Liver (tissue), 9 donors: ENCODE data around the gene TMSB4X. TPM values are rescaled to one million over a fixed set of nuclear protein-coding genes. Genes with fewer than 3 reads are reported as not detected.

ENCODE experiments used
- DNase-seq: peaks from one replicate; pipeline ENCODE4 v3.0.0-alpha.2; 2017; ENCODE audit warnings: low spot score
- H3K27ac ChIP-seq, 2 donors: one replicate each; pipeline ENCODE4 v1.7.0; 2013; ENCODE audit warnings: inconsistent platforms in 2 of 2, low read length in 2 of 2, control low read depth in 1 of 2, low read depth in 1 of 2, mild to moderate bottlenecking in 1 of 2
- H3K27me3 ChIP-seq, 4 donors: one replicate each; pipeline versions ENCODE4 v1.6.1 to v1.7.0; 2013; ENCODE audit warnings: low read length in 3 of 4, inconsistent platforms in 1 of 4, mild to moderate bottlenecking in 1 of 4, moderate library complexity in 1 of 4; ENCODE audit not compliant: control insufficient read depth in 4 of 4, insufficient read depth in 4 of 4
- H3K36me3 ChIP-seq, 4 donors: one replicate each; pipeline versions ENCODE4 v1.6.1 to v1.7.0; 2013; ENCODE audit warnings: low read length in 3 of 4, mild to moderate bottlenecking in 3 of 4, low read depth in 1 of 4, moderate library complexity in 1 of 4; ENCODE audit not compliant: control insufficient read depth in 4 of 4, insufficient read depth in 3 of 4
- H3K4me1 ChIP-seq, 4 donors: one replicate each; pipeline versions ENCODE4 v1.6.1 to v1.7.0; 2013; ENCODE audit warnings: low read length in 3 of 4, mild to moderate bottlenecking in 3 of 4, moderate library complexity in 1 of 4; ENCODE audit not compliant: control insufficient read depth in 4 of 4, insufficient read depth in 4 of 4
- H3K4me3 ChIP-seq, 3 donors: one replicate each; pipeline versions ENCODE4 v1.6.1 to v1.7.0; 2013; ENCODE audit warnings: low read length in 3 of 3, control low read depth in 1 of 3, low read depth in 1 of 3, mild to moderate bottlenecking in 1 of 3
- H3K9ac ChIP-seq, 2 donors: one replicate each; pipeline ENCODE4 v1.7.0; 2013; ENCODE audit warnings: low read length in 2 of 2, mild to moderate bottlenecking in 2 of 2, moderate library complexity in 2 of 2, control low read depth in 1 of 2, low read depth in 1 of 2
- H3K9me3 ChIP-seq, 4 donors: one replicate each; pipeline versions ENCODE4 v1.6.1 to v1.7.0; 2013; ENCODE audit warnings: low read length in 3 of 4; ENCODE audit not compliant: control insufficient read depth in 4 of 4
- EGR1 ChIP-seq, 2 donors: IDR thresholded peaks; 2 replicates each; pipeline ENCODE4 v1.6.1; 2016 to 2018; ENCODE audit warnings: antibody characterized with exemption in 2 of 2, low read depth in 2 of 2
- FOXA1 ChIP-seq: IDR thresholded peaks from 2 replicates; pipeline ENCODE4 v1.6.1; 2016; ENCODE audit warnings: antibody characterized with exemption
- FOXA2 ChIP-seq: IDR thresholded peaks from 2 replicates; pipeline ENCODE4 v1.6.1; 2016; ENCODE audit warnings: antibody characterized with exemption
- GABPA ChIP-seq, 2 donors: IDR thresholded peaks in 1 of 2; conservative IDR thresholded peaks in 1 of 2; 2 replicates each; pipeline ENCODE4 v1.6.1; 2016; ENCODE audit warnings: antibody characterized with exemption in 2 of 2, mild to moderate bottlenecking in 1 of 2, moderate library complexity in 1 of 2
- HNF4A ChIP-seq, 2 donors: conservative IDR thresholded peaks; 2 replicates each; pipeline ENCODE4 v1.6.1; 2016; ENCODE audit warnings: antibody characterized with exemption in 2 of 2, mild to moderate bottlenecking in 2 of 2
- HNF4G ChIP-seq: IDR thresholded peaks from 2 replicates; pipeline ENCODE4 v1.6.1; 2016; ENCODE audit warnings: antibody characterized with exemption
- JUND ChIP-seq, 2 donors: IDR thresholded peaks; 2 replicates each; pipeline ENCODE4 v1.6.1; 2016; ENCODE audit warnings: antibody characterized with exemption in 2 of 2
- NR2F2 ChIP-seq: IDR thresholded peaks from 2 replicates; pipeline ENCODE4 v1.6.1; 2016; ENCODE audit warnings: antibody characterized with exemption
- RAD21 ChIP-seq, 2 donors: IDR thresholded peaks; 2 replicates each; pipeline ENCODE4 v1.6.1; 2016; ENCODE audit warnings: antibody characterized with exemption in 2 of 2, mild to moderate bottlenecking in 2 of 2
- RXRA ChIP-seq, 2 donors: IDR thresholded peaks; 2 replicates each; pipeline ENCODE4 v1.6.1; 2017 to 2018; ENCODE audit warnings: antibody characterized with exemption in 2 of 2, mild to moderate bottlenecking in 1 of 2
- SP1 ChIP-seq: IDR thresholded peaks from 2 replicates; pipeline ENCODE4 v1.6.1; 2018; ENCODE audit warnings: antibody characterized with exemption, mild to moderate bottlenecking
- TAF1 ChIP-seq: conservative IDR thresholded peaks from 2 replicates; pipeline ENCODE4 v1.6.1; 2016; ENCODE audit warnings: antibody characterized with exemption, mild to moderate bottlenecking
- YY1 ChIP-seq: IDR thresholded peaks from 2 replicates; pipeline ENCODE4 v1.6.1; 2016; ENCODE audit warnings: antibody characterized with exemption, mild to moderate bottlenecking
- WGBS: extraction: QIAGEN DNeasy Blood & Tissue Kit; methylation state at CpG from one replicate; pipeline ENCODE4 v1.1.7; 2013; 5-methylcytosine and 5-hydroxymethylcytosine counted together
- polyA plus RNA-seq, 2 donors: library from polyadenylated mRNA; stranded (reverse) in 1 of 2; unstranded in 1 of 2; fragments of 200-250 nt in 1 of 2; fragments of >200 nt in 1 of 2; fragmentation: Nextera tagmentation in 1 of 2; extraction: Ambion mirVana in 1 of 2; gene quantifications; one replicate each; pipeline versions ENCODE4 v1.2.1 to v1.2.3, GENCODE V29; 2013 to 2015
- total RNA-seq, 2 donors: library from RNA; depleted of rRNA; stranded (reverse); fragments of >200 nt; gene quantifications; one replicate each; pipeline ENCODE4 v1.2.3, GENCODE V29; 2014
- TF ChIP-seq, protein P1 (sequence below): fragments of 150-350 bp; IDR thresholded peaks from 2 replicates; pipeline ENCODE4 v1.5.1; 2017; ENCODE audit warnings: improper control_type of control experiment, low read depth, low read length; ENCODE audit not compliant: missing input control
- TF ChIP-seq, protein P2 (sequence below): IDR thresholded peaks from 2 replicates; pipeline ENCODE4 v1.6.1; 2016; ENCODE audit warnings: antibody characterized with exemption
- TF ChIP-seq, protein P3 (sequence below): IDR thresholded peaks from 2 replicates; pipeline ENCODE4 v1.6.1; 2016; ENCODE audit warnings: antibody characterized with exemption, mild to moderate bottlenecking
- TF ChIP-seq, protein P4 (sequence below): IDR thresholded peaks from 2 replicates; pipeline ENCODE4 v1.6.1; 2016; ENCODE audit warnings: antibody characterized with exemption
- TF ChIP-seq, protein P5 (sequence below): IDR thresholded peaks from 2 replicates; pipeline ENCODE4 v1.6.1; 2016; ENCODE audit warnings: antibody characterized with exemption
- donor health status: healthy.
- donor health status: healthy.
- donor health status: healthy.
- donor health status: healthy.
- donor health status: healthy.

Gene TMSB4X
- total RNA-seq (1,000 to 10,000 TPM in 1 of 2 donors, 100 to 1,000 TPM in 1; 658 to 1,704 TPM), polyA plus RNA-seq (100 to 1,000 TPM; 752 to 881 TPM)

DNA sequence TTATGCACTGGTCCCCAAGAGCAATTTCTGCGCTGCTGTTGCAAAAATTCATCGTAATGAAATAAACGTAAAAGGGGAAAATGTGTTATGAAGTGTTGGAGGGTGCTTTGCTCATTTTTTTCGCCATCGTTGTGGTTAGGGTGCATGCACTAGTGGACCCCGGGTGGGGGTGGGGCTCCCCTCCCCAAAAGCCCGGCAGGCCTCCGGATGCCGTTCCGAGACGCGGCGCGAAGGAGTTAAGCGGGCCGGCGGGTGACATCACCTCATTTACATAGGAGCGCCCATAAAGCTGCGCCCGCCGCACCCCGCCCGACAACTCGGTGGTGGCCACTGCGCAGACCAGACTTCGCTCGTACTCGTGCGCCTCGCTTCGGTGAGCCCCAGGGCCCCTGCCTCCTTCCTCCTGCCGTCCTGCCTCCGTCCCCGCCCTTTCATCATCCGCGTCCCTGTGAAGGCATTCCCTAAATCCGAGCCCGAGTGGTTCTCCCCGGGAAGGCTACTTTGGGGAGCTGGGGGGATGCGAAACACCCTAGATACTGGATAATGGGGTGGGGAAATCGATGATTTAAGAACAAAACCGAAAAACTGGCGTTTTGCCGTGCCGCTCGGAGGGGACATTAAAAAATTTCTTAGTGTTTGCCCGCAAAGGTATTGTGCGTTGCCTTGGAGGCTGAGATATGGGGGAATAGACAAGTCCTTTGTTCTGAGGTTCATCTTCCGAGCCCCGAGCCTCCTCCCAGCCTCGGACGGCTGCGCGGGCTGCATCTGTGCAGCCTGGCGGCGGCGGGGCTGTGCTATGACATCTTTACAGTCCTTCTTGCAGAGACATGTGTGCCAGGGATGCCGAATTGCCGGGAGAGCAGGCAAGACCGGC is at the start of gene TMSB4X:
Gene TMSB4X, plus strand, starts transcription at position 315 of the 874 bp plus-strand sequence.
- H3K9ac ChIP-seq = peak within 1 kb of the TSS; percentile 81 to 87

More for the DNA sequence above, at the start of gene TMSB4X:
- Histone ChIP-seq H3K4me1 (peaks cover 0 to 10% (median 8%) of the 10 kb centered on the region in 4 donors), H3K9me3 (no peaks in the 10 kb centered on the region), H3K27me3 (no peaks in the 10 kb centered on the region), H3K36me3 (no peaks in the 10 kb centered on the region), H3K4me3 (peak within 1 kb of the TSS; percentile 84 to 96 (median 91)), H3K27ac (peak within 1 kb of the TSS; percentile 83 to 98)
- peak; percentile 28 for TF ChIP-seq SP1
- no peak for TF ChIP-seq FOXA1
- no peak for TF ChIP-seq NR2F2
- TF ChIP-seq RAD21 (IDR thresholded peaks at IDR 0.05) = peak; percentile 14 to 48
- TF ChIP-seq JUND (IDR thresholded peaks at IDR 0.05) = peak in 1 of 2 donors; percentile 38
- peak; percentile 85 for TF ChIP-seq TAF1
- TF ChIP-seq GABPA (IDR thresholded peaks at IDR 0.05 in 1 of 2, conservative IDR thresholded peaks at IDR 0.05 in 1 of 2) = no peak
- no peak for TF ChIP-seq HNF4G
- TF ChIP-seq HNF4A (conservative IDR thresholded peaks at IDR 0.05) = no peak
- peak in 1 of 2 donors; percentile 13 for TF ChIP-seq RXRA (IDR thresholded peaks at IDR 0.05)
- TF ChIP-seq, protein P1, sequence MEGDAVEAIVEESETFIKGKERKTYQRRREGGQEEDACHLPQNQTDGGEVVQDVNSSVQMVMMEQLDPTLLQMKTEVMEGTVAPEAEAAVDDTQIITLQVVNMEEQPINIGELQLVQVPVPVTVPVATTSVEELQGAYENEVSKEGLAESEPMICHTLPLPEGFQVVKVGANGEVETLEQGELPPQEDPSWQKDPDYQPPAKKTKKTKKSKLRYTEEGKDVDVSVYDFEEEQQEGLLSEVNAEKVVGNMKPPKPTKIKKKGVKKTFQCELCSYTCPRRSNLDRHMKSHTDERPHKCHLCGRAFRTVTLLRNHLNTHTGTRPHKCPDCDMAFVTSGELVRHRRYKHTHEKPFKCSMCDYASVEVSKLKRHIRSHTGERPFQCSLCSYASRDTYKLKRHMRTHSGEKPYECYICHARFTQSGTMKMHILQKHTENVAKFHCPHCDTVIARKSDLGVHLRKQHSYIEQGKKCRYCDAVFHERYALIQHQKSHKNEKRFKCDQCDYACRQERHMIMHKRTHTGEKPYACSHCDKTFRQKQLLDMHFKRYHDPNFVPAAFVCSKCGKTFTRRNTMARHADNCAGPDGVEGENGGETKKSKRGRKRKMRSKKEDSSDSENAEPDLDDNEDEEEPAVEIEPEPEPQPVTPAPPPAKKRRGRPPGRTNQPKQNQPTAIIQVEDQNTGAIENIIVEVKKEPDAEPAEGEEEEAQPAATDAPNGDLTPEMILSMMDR = no peak
- TF ChIP-seq, protein P2, sequence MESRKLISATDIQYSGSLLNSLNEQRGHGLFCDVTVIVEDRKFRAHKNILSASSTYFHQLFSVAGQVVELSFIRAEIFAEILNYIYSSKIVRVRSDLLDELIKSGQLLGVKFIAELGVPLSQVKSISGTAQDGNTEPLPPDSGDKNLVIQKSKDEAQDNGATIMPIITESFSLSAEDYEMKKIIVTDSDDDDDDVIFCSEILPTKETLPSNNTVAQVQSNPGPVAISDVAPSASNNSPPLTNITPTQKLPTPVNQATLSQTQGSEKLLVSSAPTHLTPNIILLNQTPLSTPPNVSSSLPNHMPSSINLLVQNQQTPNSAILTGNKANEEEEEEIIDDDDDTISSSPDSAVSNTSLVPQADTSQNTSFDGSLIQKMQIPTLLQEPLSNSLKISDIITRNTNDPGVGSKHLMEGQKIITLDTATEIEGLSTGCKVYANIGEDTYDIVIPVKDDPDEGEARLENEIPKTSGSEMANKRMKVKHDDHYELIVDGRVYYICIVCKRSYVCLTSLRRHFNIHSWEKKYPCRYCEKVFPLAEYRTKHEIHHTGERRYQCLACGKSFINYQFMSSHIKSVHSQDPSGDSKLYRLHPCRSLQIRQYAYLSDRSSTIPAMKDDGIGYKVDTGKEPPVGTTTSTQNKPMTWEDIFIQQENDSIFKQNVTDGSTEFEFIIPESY = no peak
- TF ChIP-seq, protein P3, sequence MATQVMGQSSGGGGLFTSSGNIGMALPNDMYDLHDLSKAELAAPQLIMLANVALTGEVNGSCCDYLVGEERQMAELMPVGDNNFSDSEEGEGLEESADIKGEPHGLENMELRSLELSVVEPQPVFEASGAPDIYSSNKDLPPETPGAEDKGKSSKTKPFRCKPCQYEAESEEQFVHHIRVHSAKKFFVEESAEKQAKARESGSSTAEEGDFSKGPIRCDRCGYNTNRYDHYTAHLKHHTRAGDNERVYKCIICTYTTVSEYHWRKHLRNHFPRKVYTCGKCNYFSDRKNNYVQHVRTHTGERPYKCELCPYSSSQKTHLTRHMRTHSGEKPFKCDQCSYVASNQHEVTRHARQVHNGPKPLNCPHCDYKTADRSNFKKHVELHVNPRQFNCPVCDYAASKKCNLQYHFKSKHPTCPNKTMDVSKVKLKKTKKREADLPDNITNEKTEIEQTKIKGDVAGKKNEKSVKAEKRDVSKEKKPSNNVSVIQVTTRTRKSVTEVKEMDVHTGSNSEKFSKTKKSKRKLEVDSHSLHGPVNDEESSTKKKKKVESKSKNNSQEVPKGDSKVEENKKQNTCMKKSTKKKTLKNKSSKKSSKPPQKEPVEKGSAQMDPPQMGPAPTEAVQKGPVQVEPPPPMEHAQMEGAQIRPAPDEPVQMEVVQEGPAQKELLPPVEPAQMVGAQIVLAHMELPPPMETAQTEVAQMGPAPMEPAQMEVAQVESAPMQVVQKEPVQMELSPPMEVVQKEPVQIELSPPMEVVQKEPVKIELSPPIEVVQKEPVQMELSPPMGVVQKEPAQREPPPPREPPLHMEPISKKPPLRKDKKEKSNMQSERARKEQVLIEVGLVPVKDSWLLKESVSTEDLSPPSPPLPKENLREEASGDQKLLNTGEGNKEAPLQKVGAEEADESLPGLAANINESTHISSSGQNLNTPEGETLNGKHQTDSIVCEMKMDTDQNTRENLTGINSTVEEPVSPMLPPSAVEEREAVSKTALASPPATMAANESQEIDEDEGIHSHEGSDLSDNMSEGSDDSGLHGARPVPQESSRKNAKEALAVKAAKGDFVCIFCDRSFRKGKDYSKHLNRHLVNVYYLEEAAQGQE = no peak
- no peak for TF ChIP-seq YY1
- TF ChIP-seq EGR1 (IDR thresholded peaks at IDR 0.05; ENCODE audit: low read depth in 2 of 2) = no peak
- TF ChIP-seq, protein P4, sequence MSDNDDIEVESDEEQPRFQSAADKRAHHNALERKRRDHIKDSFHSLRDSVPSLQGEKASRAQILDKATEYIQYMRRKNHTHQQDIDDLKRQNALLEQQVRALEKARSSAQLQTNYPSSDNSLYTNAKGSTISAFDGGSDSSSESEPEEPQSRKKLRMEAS = peak; percentile 14
- TF ChIP-seq, protein P5, sequence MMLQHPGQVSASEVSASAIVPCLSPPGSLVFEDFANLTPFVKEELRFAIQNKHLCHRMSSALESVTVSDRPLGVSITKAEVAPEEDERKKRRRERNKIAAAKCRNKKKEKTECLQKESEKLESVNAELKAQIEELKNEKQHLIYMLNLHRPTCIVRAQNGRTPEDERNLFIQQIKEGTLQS = no peak
- TF ChIP-seq FOXA2 = no peak
- 3% methylated on average over 60 of the region's 60 CpGs for WGBS
- peak; percentile 79 for DNase-seq
